HG03432 (cell line): Measurements from ENCODE around the gene LDLRAD4.

Experiments
- ATAC-seq: cut with Tn5 transposase; IDR thresholded peaks from one replicate; pipeline ENCODE4 v1.9.1; 2021; ENCODE audit warnings: mild to moderate bottlenecking, moderate library complexity; ENCODE audit not compliant: unreplicated experiment

The LDLRAD4 gene

GRCh38 chr18:13201292-13201691, 17.3 kb upstream of the LDLRAD4 start:
- no peak for ATAC-seq

DNA sequence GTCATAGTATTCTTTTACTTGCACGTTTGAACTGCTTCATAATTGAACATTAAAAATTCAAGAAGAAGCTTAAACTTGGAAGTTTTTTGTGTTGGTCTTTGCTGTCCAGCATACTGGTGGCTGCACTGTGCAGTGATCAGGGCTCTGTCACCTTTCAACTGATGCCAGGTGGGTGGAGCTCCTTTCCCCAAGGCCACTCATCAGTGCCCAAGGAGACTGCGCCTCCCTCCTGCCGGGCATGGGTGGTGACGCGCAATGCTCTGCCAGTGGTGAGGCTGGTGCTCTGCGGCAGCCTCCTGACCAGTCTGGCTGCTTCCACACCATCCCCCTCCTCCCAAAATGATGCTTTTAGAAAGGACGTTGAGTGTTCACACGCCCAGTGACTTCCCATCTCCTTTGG, 16.0 kb upstream of the LDLRAD4 start:
- no peak for ATAC-seq

DNA sequence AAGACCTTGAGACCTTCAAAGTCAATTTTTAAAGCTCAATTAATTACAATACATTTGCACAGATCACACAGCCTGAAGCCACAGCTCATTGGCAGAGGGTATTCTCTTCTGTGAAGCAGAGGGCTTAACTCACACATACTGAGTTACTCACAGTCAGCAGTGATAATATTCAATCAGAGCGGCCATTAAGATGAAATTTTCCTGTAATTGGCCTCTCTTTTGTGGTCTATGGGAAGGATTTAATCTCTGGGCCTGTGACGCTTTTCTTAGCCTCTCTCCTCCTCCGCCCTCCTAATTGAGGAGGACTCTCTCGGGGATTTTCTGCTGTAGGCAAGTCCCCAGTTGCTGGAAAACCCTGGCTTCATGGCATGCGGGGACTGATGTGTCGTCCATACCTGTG, 12.3 kb upstream of the LDLRAD4 start:
- no peak for ATAC-seq

GRCh38 chr18:13207294-13207693, 11.3 kb upstream of the LDLRAD4 start:
- ATAC-seq: no peak

- no peak for ATAC-seq
These were observed 7.0 kb upstream of the LDLRAD4 start for GRCh38 chr18:13211534-13211933.

DNA sequence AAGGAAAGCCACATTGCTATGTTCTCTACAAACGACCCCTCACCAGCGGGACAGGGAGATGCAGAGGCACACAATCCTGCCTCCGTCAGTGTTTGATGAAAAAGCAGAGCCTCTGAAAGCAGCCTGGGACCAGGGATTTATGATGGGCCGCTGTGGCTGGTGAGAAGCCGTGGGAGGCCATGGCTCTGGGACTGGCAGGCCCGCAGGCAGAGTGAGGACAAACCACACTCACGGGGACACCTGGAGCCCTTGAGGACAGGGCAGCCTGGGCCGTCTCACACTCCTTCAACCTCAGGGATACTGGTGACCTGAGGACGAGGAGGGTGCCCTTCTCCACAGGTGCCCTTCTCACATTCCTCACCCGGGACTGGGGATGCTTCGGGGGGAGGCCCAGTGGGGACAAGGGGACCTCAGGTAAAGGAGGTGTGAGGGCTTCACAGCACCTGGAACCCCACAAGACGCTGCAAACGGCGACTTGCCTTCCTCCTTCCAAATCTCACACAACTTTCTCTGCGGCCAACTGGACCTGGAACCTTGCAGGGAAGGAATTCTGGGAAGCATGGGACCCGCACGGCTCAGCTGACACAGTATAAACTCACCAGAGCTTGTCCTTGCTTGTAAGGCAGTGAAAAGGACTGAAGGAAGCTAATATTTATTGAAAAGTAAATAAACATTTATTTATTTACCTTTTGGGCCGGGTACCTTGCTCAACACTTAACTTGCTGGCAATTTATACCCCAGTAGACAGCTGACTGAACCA, 5.3 kb upstream of the LDLRAD4 start:
- ATAC-seq: no peak

DNA sequence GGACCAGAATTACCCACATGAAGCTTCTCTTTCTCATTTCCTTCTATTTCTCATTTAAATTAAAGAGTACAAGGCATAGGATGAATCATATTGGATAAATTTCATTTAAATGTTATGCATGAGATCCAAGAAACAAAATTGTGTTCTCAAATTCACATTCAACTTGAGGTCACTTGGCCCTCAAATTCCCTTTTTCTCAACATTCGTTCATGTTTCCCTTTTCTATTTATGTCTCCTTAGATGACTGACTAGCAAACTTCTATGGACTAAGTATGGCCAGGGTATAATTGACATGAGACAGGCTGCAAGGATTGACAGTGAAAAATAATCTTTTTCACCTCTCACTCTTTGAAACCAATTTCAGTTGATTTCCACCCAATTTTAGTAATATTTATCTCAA, 4.0 kb upstream of the LDLRAD4 start:
- ATAC-seq: no peak

- no peak for ATAC-seq
These were observed 2.4 kb upstream of the LDLRAD4 start for GRCh38 chr18:13216092-13216582.

- ATAC-seq: peak; percentile 56
These were observed 1.7 kb upstream of the LDLRAD4 start for GRCh38 chr18:13216711-13217465.

DNA sequence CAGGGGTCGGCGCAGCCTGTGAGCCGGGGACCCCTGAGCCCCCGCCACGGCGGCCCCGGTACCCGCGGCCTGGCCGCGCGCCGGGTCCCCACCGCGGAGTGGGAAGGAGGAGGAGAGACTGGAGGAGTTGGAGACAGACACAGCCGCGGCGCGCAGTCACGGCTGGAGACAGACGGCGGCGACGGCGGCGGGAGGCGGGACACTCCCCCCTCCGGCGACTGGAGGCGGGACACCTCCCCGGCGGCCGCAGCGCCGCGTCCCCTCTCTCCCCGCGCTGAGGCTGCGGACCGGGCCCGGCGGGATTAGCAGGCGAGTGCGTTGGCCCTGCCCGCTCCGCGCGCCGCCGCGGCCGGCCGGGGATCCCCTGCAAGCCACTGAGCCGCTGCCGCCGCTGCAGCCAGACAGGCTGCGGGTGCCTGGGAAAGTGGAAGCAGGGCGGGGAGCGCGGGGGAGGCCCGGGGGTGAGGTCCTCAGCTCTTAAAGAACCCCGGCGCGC, 1.0 kb upstream of the LDLRAD4 start:
- ATAC-seq: peak; percentile 57

DNA sequence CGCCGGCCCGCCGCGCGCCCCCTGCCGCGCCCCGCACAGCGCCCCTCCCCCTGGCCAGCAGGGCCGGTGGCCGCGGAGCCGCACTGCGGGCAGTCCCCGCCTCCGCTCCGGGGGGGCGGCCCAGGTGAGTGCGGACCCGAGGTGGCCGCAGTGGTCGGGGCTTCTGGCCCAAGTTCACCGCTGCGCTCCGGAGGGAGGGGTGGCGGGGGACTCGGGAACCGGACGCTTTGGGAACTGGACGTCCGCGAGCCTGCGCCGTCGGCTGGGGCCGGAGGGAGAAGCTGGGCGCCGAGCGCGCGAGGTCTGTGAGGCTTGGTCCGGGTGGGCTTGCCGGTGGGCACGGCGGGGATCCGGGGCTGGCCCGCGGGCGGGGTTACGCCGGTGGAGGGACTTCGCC, 591 bp upstream of the LDLRAD4 start:
- peak; percentile 20 for ATAC-seq

- ATAC-seq: no peak
These were observed 437 bp downstream of the LDLRAD4 start for GRCh38 chr18:13218997-13219396.

GRCh38 chr18:13219593-13220159, 1.1 kb downstream of the LDLRAD4 start:
- no peak for ATAC-seq

DNA sequence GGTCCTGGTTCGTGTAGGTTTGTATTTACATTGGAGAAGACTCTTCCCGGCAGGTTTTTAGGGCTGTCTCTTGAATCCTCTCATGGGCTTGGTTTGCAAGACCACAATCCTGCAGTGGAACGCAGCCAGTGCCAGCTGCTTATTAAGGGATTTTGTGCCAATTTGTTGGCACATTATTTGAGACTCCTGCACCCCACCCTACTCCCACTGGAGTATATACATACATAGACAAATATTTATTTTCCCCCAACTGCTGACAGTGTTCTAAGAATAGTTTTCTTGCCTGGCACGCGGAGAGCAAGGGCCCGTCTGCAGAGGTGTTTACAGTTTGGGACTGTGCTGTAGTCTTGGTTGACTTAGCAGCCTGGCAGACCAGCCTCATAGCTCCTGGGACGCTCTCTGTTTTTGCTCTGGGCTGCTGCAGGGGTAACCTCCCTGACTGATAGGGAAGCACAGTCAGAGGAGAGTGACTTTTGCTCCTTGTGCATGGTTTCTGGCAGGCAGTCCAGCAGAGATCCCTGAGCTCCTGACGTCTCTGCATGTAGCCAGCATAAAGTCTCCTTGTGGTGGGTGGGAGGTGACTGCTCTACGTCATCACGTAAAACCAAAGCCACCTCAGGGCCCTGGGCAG, 1.9 kb downstream of the LDLRAD4 start:
- no peak for ATAC-seq

DNA sequence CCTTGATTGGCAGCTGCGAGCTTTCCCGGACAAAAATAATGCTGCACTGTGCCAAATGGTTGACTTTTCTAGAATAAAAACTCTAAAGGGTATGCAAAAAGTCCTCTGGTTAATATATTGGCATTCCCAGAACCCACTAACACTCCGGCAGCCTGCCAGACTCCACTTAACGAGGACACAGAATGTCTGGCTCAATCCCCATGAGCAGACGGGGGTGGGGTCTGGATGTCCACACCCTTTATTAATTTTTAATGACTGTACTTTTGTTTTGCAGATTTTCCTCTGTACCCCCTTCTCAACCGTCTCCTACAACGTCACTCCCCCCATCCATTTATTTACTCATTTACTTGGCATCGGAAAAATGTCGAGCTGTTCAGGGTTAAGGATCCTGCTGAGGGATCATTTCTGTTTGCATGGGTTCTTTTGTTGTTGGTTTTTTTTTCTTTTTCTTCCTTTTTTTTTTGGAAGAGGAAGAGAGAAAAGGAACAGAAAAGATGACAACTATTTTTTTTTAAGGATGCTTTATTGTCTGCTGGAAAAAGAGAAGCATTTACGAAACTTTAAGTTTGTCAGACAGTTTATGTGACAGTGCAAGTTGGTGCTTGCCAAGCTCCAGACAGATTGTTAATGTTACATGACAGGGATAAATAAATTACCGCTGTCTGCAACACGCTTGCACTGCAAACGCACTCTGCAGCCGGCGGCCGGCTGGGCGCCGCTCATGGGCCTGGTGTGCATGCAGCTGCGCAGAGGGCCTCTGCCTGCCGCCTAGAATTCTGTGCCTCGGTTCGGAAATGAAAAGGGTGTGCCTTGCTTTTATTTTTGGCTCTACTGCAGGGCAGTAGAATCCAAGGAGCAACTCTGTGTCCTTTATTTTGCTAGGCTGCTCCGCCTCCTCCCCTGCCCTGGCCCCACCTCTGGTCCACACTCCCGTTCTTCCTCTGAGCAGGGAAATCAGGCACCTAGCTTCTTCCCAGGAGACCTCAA, 3.6 kb downstream of the LDLRAD4 start:
- ATAC-seq: no peak

GRCh38 chr18:13222856-13223281, 4.3 kb downstream of the LDLRAD4 start:
- no peak for ATAC-seq

DNA sequence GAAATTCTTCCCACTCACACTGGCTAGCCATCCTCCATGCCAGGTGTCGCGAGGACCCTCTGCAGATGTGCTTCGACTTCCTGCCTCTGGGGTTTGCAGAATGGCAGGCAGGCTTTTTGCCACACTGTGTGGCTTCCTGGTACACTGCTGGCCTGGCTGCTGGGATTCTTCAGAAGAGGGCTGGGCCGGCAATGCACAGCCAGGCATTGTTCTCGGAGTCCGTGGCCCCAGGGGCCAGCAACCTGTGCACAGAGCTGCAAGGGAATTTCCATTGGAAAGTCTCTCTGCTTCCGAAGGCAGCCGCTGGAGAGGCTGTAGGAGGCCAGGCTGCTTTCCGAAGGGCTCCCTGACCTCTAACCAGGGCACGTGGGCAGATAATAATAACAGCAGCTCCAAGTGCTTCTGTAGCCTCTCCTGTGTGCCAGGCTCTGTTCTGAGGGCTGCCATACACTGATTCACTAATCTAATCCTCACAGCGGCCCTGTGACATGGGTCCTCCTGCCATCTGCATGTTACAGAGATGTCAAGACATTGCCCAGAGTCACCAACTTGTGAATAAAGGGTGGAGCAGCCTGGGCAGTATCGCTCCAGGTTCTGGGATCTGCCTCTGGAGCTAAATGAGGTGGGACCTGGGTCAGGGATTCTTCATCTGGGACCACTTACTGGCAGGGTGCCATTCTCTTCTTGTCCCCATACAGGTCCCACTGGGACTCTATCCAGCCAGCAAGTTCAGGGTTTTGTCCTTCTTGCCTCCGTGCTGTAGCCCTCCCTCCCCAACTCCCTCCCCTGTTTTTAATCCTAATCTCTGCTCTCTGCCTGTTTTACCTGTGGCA, 5.0 kb downstream of the LDLRAD4 start:
- no peak for ATAC-seq

DNA sequence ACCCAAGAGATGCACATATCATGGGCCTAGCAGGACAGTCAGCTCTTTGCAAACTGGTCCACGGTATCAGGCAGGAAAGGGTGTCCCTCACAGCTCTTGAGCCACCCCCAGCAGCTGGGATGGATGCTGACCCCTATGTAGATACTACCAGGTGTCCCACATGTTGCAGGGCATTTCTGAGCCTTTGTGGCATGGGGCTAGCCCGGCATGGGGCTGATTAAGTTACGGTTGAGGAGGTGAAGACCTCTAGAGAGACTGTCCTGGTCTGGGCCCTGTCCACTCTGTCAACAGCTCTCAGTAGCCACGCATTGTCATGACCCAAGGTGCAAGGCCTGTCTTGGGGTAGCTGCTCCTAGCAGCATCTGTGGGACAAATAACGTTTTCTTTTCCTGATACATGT, 6.7 kb downstream of the LDLRAD4 start:
- no peak for ATAC-seq

DNA sequence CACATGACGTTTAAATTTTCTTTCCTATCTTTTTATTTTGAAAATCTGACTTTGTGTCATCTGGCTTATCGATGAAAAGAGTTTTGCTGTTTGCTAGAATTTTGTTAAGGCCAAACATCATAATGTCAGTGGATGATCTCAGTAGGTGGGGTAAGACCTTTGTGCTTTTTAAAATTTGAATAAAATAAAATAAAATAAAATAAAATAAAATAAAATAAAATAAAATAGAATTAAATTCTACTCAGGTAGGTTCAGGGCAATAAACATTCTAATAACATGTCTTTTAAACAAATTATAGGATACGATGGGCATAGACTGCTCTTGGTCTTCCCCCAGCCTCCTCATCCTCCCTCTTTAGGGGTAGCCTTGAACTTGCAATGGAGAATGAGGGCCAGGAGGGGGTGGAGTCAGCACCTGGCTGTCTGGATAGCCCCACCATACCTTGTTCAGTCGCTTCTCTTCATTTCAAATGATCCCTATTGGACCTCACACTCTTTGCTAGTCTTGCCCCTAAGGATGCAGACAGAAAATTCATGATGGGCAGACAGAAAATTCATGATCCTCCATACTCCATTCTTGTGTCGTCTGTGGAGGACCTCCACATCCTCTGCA, 8.1 kb downstream of the LDLRAD4 start:
- ATAC-seq: no peak
